ENCODE data around the gene FAM131C.
A peak's percentile ranks its signal among the peaks of the same experiment; 100 is the strongest.

FAM131C gene

GRCh38 chr1:16101623-16102022 lies 28.2 kb upstream of the FAM131C start:
- DNase-seq (ENCODE audit: low read depth in 2 of 2), result no peak

GRCh38 chr1:16099412-16099811 lies 26.0 kb upstream of the FAM131C start:
- DNase-seq (ENCODE audit: low read depth in 2 of 2), result no peak

GRCh38 chr1:16095447-16095846 lies 22.0 kb upstream of the FAM131C start:
- no peak for DNase-seq (ENCODE audit: low read depth in 2 of 2)

GRCh38 chr1:16094453-16095158 lies 21.2 kb upstream of the FAM131C start:
- no peak for DNase-seq (ENCODE audit: low read depth in 2 of 2)

GRCh38 chr1:16093611-16094010 lies 20.2 kb upstream of the FAM131C start:
- no peak for DNase-seq (ENCODE audit: low read depth in 2 of 2)

- no peak for DNase-seq (ENCODE audit: low read depth in 2 of 2)
Measured at GRCh38 chr1:16092923-16093511, 19.6 kb upstream of the FAM131C start.

- DNase-seq (ENCODE audit: low read depth in 2 of 2), result no peak
Measured at GRCh38 chr1:16092097-16092922, 18.9 kb upstream of the FAM131C start.

- no peak for DNase-seq (ENCODE audit: low read depth in 2 of 2)
Measured at GRCh38 chr1:16091296-16091695, 17.8 kb upstream of the FAM131C start.

- DNase-seq (ENCODE audit: low read depth in 2 of 2), result no peak
Measured at GRCh38 chr1:16090076-16090826, 16.8 kb upstream of the FAM131C start.

- no peak for DNase-seq (ENCODE audit: low read depth in 2 of 2)
Measured at GRCh38 chr1:16088996-16089395, 15.5 kb upstream of the FAM131C start.

GRCh38 chr1:16088351-16088911 lies 15.0 kb upstream of the FAM131C start:
- DNase-seq (ENCODE audit: low read depth in 2 of 2), result no peak

GRCh38 chr1:16087733-16088132 lies 14.3 kb upstream of the FAM131C start:
- DNase-seq (ENCODE audit: low read depth in 2 of 2), result no peak

- no peak for DNase-seq (ENCODE audit: low read depth in 2 of 2)
Measured at GRCh38 chr1:16085522-16085921, 12.1 kb upstream of the FAM131C start.

GRCh38 chr1:16083486-16083885 lies 10.0 kb upstream of the FAM131C start:
- DNase-seq (ENCODE audit: low read depth in 2 of 2), result no peak

GRCh38 chr1:16082283-16083038 lies 9.0 kb upstream of the FAM131C start:
- DNase-seq (ENCODE audit: low read depth in 2 of 2), result peak; percentile 40 to 61

- DNase-seq (ENCODE audit: low read depth in 2 of 2), result no peak
Measured at GRCh38 chr1:16081636-16082035, 8.2 kb upstream of the FAM131C start.

- DNase-seq (ENCODE audit: low read depth in 2 of 2), result no peak
Measured at GRCh38 chr1:16080422-16081150, 7.1 kb upstream of the FAM131C start.

- DNase-seq (ENCODE audit: low read depth in 2 of 2), result peak; percentile 38 to 68
Measured at GRCh38 chr1:16078925-16079656, 5.6 kb upstream of the FAM131C start.

GRCh38 chr1:16077406-16078245 lies 4.2 kb upstream of the FAM131C start:
- DNase-seq (ENCODE audit: low read depth in 2 of 2), result no peak
